Tibial nerve (tissue), 3 donors: ENCODE data around the gene HOTAIR.

ENCODE experiments used
- CTCF ChIP-seq, 5 experiments: fragments of 200-600 bp in 3 of 5; fragments of 450-650 bp in 2 of 5; sonication (generic) in 3 of 5; IDR thresholded peaks; one replicate each; pipeline ENCODE4 v1.5.1; 2016 to 2019; ENCODE audit warnings: antibody characterized with exemption in 5 of 5, mild to moderate bottlenecking in 3 of 5, moderate library complexity in 2 of 5
- POLR2A ChIP-seq, 2 donors: fragments of 450-650 bp; IDR thresholded peaks; one replicate each; pipeline ENCODE4 v1.6.1; 2017; ENCODE audit warnings: antibody characterized with exemption in 2 of 2, mild to moderate bottlenecking in 2 of 2, moderate library complexity in 2 of 2

- TF ChIP-seq CTCF (IDR thresholded peaks at IDR 0.05) (peak in 3 of 5 experiments; percentile 18 to 33 (median 26)), POLR2A (IDR thresholded peaks at IDR 0.05) (peak in 1 of 2 donors; percentile 37)
Observed at GRCh38 chr12:54021432-54022013, 46.8 kb upstream of the HOTAIR start.
